NCI-H1105 (cell line): ENCODE data around the gene CAPN7.

Experiments
- DNase-seq: peaks from one replicate; lab custom pipeline; 2025; lab: John Stamatoyannopoulos, UW

Gene CAPN7

GRCh38 chr3:15276028-15276724 is 70.1 kb downstream of the CAPN7 start:
- DNase-seq = no peak

GRCh38 chr3:15277861-15278500 is 71.9 kb downstream of the CAPN7 start:
- no peak for DNase-seq

GRCh38 chr3:15279205-15279604 is 73.2 kb downstream of the CAPN7 start:
- no peak for DNase-seq

- DNase-seq = no peak
Observed at GRCh38 chr3:15279671-15280402, 73.8 kb downstream of the CAPN7 start.

GRCh38 chr3:15280853-15281532 is 74.9 kb downstream of the CAPN7 start:
- DNase-seq = no peak

- DNase-seq = no peak
Observed at GRCh38 chr3:15281817-15282216, 75.8 kb downstream of the CAPN7 start.

GRCh38 chr3:15283702-15284101 is 77.7 kb downstream of the CAPN7 start:
- no peak for DNase-seq

GRCh38 chr3:15284121-15284889 is 78.3 kb downstream of the CAPN7 start:
- DNase-seq = peak; percentile 89

- no peak for DNase-seq
Observed at GRCh38 chr3:15286022-15286421, 80.0 kb downstream of the CAPN7 start.

GRCh38 chr3:15287565-15288330 is 81.7 kb downstream of the CAPN7 start:
- DNase-seq = no peak

- no peak for DNase-seq
Observed at GRCh38 chr3:15288331-15289035, 82.4 kb downstream of the CAPN7 start.

- DNase-seq = no peak
Observed at GRCh38 chr3:15289661-15290060, 83.6 kb downstream of the CAPN7 start.

- DNase-seq = no peak
Observed at GRCh38 chr3:15290736-15291135, 84.7 kb downstream of the CAPN7 start.

GRCh38 chr3:15291589-15292541 is 85.8 kb downstream of the CAPN7 start:
- DNase-seq = no peak

GRCh38 chr3:15292765-15293522 is 86.9 kb downstream of the CAPN7 start:
- no peak for DNase-seq

GRCh38 chr3:15294929-15295328 is 88.9 kb downstream of the CAPN7 start:
- DNase-seq = no peak

GRCh38 chr3:15295506-15295905 is 89.5 kb downstream of the CAPN7 start:
- no peak for DNase-seq

GRCh38 chr3:15297608-15298350 is 91.7 kb downstream of the CAPN7 start:
- DNase-seq = no peak
